H54 (cell line): ENCODE measurements around the gene GPATCH8.
"Not testable (repeated sequence)": the region's sequence is repeated elsewhere in the genome, so short reads cannot be mapped to it uniquely, and the experiment has no call there.

ENCODE experiments used
- DNase-seq: peaks from one replicate; pipeline ENCODE4 v3.0.0; 2011; ENCODE audit warnings: low spot score, mixed read lengths; ENCODE audit not compliant: insufficient read length
- FAIRE-seq: peaks from 3 replicates; lab custom pipeline; 2011; peaks lifted over from hg19 to GRCh38; lab: Jason Lieb, UNC
- POLR2A ChIP-seq: IDR thresholded peaks from 2 replicates; pipeline ENCODE4 v1.6.1; 2011; ENCODE audit warnings: low read depth, mild to moderate bottlenecking, low read length

GPATCH8 gene

DNA sequence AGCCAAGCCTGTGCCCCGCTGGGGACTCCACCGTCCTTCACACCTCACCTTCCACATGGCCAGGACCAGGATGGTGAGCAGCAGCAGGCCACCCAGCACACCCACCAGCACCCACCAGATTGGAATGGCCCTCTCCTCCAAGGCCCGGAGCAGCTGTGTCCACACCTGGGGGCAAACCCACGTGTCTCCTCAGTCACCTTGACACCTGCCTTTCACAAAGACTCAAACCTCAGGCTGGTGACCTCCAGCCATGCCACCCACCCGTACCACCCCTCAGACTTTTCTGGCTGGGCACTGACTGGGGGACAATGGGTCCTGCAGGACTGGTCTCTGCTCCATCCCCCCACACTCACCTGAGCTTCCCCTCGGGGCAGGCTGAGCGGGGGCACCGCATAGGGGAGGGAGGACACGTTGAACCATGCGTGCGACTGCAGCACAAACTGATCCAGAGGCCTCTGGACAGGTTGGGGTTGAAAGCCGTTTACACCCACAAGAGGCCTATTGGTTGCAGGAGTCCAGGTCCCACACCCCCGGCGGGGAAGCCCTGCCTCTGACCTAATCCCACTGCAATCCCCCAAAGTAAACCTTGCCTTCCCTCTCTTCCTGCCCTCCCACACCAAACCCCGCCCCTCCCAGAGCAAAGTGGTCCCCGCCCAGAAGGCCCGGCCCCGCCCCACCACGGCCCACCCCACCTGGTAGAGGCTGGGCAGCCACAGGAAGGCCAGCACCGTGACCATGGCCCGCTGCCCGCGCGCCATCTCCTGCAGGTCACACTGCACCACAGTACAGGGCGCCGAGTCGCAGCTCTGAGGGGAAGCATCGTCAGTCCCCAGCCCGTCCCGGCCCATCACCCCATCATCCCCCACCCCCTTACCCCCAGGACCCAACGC lies 128.7 kb downstream of the GPATCH8 start:
- TF ChIP-seq POLR2A: no peak
- DNase-seq (no peak), FAIRE-seq (no peak)

DNA sequence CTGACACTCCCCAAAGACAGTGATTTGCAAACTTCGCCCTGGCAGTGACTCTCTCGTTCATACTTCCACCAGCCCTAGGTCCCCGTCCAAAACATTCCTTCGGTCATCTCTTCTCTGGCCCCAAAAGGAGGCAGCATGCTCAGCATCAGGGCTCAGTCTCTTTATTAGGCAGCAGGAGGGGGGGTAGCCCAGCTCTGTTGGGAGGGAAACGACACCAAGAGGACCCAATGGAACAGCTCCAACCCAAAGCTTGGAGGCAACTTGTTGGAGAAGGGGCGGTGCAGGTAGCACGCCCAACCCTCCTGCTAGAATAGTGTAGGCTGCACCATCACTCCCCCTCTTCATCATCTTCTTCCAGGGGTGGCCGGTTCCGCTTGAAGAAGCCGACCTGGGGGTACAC lies 131.2 kb downstream of the GPATCH8 start:
- no peak for FAIRE-seq
- no peak for DNase-seq
- no peak for TF ChIP-seq POLR2A

DNA sequence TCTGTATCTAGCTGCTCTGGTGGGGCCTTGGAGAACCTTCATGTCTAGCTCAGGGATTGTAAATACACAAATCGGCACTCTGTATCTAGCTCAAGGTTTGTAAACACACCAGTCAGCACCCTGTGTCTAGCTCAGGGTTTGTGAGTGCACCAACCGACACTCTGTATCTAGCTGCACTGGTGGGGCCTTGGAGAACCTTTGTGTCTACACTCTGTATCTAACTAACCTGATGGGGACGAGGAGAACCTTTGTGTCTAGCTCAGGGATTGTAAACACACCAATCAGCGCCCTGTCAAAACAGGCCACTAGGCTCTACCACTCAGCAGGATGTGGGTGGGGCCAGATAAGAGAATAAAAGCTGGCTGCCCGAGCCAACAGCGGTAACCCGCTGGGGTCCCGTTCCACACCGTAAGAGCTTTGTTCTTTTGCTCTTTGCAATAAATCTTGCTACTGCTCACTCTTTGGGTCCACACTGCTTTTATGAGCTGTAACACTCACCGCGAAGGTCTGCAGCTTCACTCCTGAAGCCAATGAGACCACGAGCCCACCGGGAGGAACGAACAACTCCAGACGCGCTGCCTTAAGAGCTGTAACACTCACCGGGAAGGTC lies 133.7 kb downstream of the GPATCH8 start:
- not testable (repeated sequence) for FAIRE-seq, DNase-seq

DNA sequence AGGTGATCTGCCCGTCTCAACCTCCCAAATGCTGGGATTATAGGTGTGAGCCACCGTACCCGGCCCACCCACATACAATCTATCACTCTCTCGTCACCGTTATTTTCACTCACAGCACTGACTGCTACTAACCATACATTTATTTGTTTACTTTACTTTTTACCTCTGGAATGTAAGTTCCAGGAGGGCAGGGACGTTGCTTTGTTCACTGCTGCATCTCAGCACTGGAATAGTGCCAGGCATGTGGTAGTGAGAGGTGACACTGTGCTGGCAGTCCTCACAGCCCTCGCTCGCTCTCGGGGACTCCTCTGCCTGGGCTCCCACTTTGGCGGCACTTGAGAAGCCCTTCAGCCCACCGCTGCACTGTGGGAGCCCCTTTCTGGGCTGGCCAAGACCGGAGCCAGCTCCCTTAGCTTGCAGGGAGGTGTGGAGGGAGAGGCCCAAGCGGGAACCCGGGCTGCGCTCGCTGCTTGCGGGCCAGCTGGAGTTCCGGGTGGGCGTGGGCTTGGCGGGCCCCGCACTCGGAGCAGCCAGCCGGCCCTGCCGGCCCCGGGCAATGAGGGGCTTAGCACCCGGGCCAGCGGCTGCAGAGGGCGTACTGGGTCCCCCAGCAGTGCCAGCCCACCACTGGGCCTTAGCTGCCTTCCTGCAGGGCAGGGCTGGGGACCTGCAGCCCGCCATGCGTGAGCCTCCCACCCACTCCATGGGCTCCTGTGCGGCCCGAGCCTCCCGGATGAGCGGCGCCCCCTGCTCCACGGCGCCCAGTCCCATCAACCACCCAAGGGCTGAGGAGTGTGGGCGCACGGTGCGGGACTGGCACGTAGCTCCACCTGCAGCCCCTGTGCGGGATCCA lies 134.6 kb downstream of the GPATCH8 start:
- not testable (repeated sequence) for DNase-seq, FAIRE-seq

DNA sequence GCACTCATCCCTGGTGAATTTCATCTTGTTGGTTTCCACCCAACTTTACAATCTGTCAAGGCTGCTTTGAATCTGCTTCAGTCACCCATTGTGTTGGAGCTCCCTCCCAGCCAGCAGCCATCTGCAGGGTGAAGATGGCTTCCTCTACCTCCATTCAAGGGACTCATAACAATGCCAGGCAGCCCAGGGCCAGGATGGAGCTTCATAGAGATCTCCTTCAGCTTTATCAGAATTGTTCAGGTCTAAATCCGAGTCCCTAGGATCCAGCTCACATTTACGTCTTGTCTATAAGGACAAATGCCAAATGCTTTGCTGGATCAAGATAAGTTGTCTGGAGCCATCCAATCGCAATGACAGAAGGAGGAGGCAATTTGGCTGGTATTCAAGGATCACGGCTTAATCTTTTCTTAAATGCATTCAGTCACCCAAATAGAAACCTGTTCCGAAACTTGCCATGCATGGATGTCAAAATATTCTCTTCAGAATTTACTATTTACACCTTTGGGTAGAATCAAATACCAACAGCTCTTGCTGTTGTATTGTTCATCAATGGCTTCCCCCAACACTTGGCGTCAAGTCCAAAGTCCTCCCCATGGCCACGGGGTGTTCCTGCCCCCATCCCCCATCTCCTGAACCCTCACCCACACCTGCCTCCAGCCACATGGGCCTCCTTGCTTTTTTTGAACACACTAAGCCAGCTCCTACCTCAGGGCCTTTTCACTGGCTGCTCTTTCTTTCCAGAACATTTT lies 135.8 kb downstream of the GPATCH8 start:
- no peak for TF ChIP-seq POLR2A
- no peak for DNase-seq
- FAIRE-seq: no peak

DNA sequence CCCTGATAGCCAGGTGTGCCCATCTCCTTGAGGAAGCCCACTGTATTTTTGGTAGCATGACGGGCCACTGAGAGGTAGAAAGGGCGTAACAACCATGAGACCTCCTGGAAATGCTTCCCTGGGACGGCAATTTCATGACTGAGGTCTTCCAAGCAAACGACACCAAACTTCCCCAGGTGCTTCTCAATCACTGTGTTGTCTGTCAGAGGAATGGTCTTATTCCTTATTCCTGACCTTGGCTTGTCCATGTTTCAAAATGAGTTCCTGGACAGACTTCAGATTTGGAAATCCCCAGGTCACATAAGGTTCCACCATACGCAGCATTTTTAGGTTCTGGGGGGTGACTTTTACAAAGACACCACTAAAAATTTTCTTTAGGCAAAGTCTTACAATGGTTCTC lies 138.2 kb downstream of the GPATCH8 start:
- FAIRE-seq, DNase-seq: not testable (repeated sequence)

DNA sequence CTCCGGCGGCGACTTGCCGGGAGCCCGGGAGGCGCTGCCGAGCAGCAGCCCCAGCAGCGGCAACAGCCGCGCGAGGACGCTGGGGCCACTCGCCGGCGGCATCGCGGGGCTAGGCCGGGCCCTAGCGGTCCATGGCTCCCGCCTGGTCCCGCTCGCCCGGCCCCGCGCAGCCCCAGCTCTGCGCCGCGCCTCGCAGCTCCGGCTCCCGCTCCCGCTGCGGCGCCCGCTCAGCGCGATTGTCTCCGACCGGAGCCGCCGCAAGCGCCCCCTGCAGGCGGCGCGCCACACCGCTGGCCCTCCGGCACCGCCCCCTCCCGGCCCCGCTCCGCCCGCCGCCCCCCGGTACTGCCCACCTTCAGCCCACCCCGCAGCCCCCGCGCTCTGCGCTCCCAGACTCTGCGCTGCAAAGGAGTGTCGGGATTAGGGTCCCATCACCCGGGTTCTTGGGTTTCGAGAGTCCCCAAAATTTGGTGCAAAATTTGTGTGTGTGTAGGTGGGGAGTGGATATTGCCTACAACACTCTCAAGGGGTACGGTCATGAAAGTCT lies 139.5 kb downstream of the GPATCH8 start, which contains the start of gene FAM171A2:
Gene FAM171A2, minus strand, starts transcription at position 241 of the 547 bp plus-strand sequence. Its CDS starts 139 bp downstream, at position 102.
- FAIRE-seq: no peak
- DNase-seq: peak; percentile 86
- TF ChIP-seq POLR2A: peak; percentile 54; the same call in 1 of the 2 replicates

DNA sequence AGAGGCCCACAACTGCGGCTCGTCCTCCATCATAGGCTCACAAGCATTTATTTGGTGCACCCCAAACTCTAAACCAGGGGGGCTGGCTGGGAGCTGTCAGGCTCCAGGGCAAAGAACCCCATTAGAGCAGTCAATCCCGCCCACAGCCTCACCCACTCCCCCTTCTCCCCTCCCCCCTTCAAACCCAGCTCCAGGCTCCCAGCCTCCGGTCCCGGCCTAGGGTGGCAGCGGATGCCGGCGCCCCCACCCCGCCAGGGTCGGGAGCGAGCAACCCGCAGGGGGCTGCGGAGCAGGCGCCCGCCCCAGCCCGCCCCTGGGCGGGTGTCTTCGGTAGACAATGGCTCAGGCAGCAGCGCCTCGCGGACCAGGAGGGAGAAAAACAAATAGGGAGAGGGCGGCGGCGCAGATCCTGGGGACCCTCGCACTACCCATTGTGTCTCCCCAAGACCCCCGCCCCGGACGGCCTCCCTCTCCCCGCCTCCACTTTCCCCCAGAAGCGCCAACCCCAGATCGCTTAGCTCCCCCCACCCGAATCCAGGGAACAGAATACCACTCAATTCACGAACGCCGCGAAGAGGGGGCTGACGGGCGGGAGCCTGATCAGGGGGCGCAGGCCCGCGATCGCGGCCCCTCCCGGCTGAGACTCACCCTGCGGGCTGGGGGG lies 140.1 kb downstream of the GPATCH8 start:
- no peak for FAIRE-seq
- TF ChIP-seq POLR2A: no peak
- peak; percentile 61 for DNase-seq

DNA sequence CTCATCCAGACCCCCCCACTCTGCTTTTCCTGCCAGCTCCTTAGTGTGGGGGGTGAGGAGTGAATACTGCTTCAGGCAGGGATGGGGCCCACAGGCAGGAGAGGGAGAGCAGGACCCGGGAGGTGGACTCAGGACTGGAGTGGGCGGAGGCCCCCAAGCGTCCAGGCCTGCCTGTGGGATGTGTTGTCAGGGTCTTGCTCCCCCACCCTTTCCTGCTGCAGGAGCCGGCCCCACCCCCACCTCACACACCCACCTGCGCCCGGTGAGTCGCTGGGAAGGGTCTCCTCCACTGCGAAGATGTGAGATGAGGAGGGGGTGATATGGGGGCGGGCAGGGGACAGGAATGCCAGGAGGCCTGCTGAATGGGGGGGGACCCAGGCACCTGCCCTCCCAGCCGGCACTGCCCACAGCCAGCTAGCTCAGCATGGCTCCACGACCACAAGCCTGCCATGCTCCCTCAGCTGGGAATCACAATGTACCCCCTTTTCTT lies 140.7 kb downstream of the GPATCH8 start:
- TF ChIP-seq POLR2A: no peak
- no peak for FAIRE-seq
- no peak for DNase-seq

DNA sequence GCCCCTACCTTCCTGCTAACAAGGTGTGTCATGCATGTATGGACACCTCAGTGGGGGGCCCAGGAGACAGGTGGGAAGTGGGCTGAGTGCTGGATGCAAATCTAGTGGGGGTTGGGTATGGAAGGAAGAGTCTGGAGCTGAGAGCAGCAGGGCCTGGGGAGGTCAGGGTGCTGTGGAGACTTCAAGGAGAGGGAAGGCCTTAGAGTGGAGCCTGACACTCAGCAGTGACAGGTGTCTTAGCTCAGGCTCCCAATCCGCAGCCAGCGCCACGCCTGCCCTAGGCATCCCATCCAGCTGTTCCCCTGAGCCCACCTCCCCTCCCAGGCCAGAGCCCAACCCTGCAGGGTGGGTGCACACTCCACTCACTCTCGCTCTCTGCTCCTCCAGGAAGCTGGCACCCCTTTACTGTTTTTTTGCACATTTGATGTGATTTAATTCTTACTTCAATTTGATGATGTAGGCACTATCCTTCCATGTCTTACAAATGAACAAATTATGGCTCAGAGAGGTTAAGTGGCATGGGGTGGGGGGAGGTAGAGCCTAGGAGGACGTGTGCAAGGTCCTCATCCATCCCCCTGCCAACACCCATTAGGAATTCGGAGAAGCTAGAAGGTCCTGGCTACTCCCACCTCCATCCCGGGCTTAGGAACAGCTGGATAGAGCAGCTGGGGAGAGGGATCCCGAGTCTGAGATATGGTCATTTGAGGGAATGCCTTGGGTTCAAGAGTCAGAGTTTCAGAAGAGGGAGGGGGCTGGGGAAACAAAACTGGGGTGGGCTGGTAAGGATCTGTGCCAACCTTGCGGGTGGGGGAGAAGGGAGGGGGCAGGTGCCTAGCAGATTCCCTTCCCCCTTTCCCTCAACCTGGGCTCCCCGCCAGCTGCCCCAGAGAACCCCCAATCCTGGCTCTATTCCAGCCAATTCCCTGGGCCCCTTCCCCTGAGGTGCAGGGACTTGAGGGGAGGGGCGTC lies 141.6 kb downstream of the GPATCH8 start:
- DNase-seq: no peak
- TF ChIP-seq POLR2A: no peak

DNA sequence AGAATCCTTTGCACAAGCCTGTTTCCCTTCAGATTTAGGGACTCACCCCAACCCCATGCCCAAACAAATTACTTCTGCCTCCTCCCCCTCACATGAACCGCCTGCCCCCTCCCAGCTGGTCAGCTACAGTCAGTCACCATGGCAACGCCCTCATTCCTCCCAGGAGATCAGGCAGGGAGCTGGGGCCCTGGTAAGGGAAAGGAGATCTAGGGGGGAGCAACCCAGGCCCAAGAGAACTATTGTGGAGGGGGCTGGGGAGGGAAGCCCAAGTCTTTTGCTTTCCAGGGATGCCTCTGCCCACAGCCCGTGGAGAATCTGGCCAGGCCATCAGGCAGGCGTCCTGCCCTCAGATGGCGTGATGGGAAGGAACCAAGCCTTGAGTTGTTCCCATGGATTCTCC lies 142.4 kb downstream of the GPATCH8 start:
- no peak for FAIRE-seq
- no peak for DNase-seq
- TF ChIP-seq POLR2A: no peak

More for the DNA sequence above, 141.6 kb downstream of the GPATCH8 start:
- FAIRE-seq: no peak
